ENCODE results near the gene OPTC. TPM values are rescaled to one million over a fixed set of nuclear protein-coding genes. Genes with fewer than 3 reads are reported as not detected.

OPTC gene
- total and polyA plus RNA-seq, 9 of the 15 experiments (the other 6 are each of a cell fraction or from before 2014, with no cell fraction given): not detected

GRCh38 chr1:203512517-203512847, 18.5 kb downstream of the OPTC start:
- Histone ChIP-seq H3K9me3 (replicated peaks; ENCODE audit: control insufficient read depth, insufficient read depth, low read depth, low read length) (no peaks in the 10 kb centered on the region; the same call in 1 of the 2 replicates), H3K4me3 (no peak overlapping the region), H2AFZ (ENCODE audit: low read depth, low read length) (no peak overlapping the region), H3K27ac (ENCODE audit: extremely low read depth, low read depth, low read length) (no peak overlapping the region), H3K4me2 (ENCODE audit: insufficient read depth, low read length) (no peak overlapping the region), H3K9me1 (ENCODE audit: control insufficient read depth, insufficient read depth, low read length) (no peaks in the 10 kb centered on the region), H3K79me2 (ENCODE audit: control insufficient read depth, insufficient read depth, low read length) (no peaks in the 10 kb centered on the region), H4K20me1 (replicated peaks; ENCODE audit: control insufficient read depth, insufficient read depth, low read length) (peaks cover 4% of the 10 kb centered on the region; the same call in 1 of the 2 replicates), H3K9ac (ENCODE audit: insufficient read depth in 1 of 2, low read depth in 2 of 2, low read length in 2 of 2) (no peak overlapping the region), H3K27me3 (ENCODE audit: control insufficient read depth in 2 of 2, insufficient read depth in 2 of 2, low read length in 2 of 2) (peaks cover 60 to 88% of the 10 kb centered on the region in 2 experiments), H3K36me3 (ENCODE audit: control insufficient read depth, insufficient read depth, low read length) (no peaks in the 10 kb centered on the region), H3K4me1 (replicated peaks in 1 of 2; ENCODE audit: control insufficient read depth in 2 of 2, insufficient read depth in 2 of 2, low read length in 2 of 2) (no peaks in the 10 kb centered on the region)
- ATAC-seq (no peak), FAIRE-seq (no peak), DNase-seq (ENCODE audit: extremely low read depth in 1 of 4, low spot score in 3 of 4) (no peak)
- BruUV-seq (replicated peaks): no TSS peak
- intact Hi-C loops (cut with micrococcal nuclease) (no loop called here), in situ Hi-C loops (cut with MboI) (no loop called here)
- ChIA-PET CTCF (ENCODE audit: low intra/inter-chr PET ratio) (no interaction called here), POLR2A (no interaction called here)
- TF ChIP-seq SP1 (CRISPR knock-in tag; IDR thresholded peaks at IDR 0.05) (no peak), E2F1 (CRISPR knock-in tag; IDR thresholded peaks at IDR 0.05) (no peak), AFF1 (IDR thresholded peaks at IDR 0.05; ENCODE audit: low read depth in 1 of 2, partially characterized antibody in 2 of 2) (no peak), KAT2B (IDR thresholded peaks at IDR 0.05; ENCODE audit: low read depth, low read length) (no peak), ZNF23 (CRISPR knock-in tag; IDR thresholded peaks at IDR 0.05) (no peak), ZFPM2 (CRISPR knock-in tag; IDR thresholded peaks at IDR 0.05) (no peak), BRD4 (IDR thresholded peaks at IDR 0.05) (no peak)
- 0% methylated on average over 1 of the region's 1 CpG for WGBS (ENCODE audit: insufficient coverage, low coverage, missing lambda C conversion rate)

All from K562 (cell line).